HG02943 (cell line): ENCODE measurements around the gene CHEK2.
"Not testable (repeated sequence)": the region's sequence is repeated elsewhere in the genome, so short reads cannot be mapped to it uniquely, and the experiment has no call there.

Source experiments
- ATAC-seq: cut with Tn5 transposase; IDR thresholded peaks from one replicate; pipeline ENCODE4 v1.9.1; 2021; ENCODE audit warnings: mild to moderate bottlenecking, low read depth, moderate library complexity; ENCODE audit not compliant: unreplicated experiment

The CHEK2 gene

DNA sequence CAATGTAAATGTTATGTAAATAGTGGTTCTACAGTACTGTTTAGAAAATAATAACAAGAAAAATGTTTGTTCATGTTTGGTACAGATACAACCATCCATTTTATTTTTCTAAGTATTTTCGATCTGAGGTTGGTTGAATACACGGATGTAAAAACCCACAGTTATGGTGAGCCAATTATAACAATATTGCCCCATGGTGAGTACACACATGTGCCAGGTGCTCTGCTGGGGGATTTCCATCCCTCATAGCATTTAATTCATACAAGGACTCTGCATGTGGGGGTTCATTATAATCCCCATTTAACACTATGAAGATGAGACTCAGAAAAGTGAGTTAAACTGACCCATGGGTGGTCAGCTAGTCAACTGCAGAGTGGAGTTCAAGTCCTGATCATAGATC, 38.7 kb downstream of the CHEK2 start:
- no peak for ATAC-seq

DNA sequence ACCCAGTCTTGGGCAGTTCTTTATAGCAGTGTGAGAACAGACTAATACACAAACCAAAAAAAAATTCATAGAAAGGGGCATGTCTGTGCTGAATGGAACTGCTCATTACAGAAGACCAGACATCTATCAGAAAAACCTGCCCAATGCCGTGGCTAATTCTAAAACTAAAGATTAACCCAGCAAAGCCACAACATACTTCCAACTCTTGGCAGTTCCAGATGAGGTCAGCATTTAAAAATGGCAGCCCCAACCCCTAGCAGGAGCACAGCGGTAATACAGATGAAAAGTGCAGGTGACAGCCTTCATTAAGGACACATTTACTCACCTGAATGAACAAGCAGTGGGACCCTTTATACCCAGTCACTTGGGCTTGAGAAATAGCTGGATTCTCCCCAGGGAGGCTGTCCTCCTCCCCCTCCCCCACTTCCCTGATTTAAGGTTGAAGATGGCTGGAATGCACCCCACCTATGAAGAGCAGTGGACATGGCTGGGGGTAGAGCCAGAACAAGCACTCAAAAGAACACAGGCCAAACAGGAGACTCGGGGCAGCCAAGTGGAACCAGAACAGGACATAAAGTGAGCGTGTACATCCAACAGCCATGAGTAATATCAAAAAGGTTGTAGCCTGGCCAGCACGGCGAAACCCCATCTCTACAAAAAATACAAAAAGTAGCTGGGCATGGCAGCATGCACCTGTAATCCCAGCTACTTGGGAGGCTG, 48.4 kb downstream of the CHEK2 start:
- not testable (repeated sequence) for ATAC-seq

DNA sequence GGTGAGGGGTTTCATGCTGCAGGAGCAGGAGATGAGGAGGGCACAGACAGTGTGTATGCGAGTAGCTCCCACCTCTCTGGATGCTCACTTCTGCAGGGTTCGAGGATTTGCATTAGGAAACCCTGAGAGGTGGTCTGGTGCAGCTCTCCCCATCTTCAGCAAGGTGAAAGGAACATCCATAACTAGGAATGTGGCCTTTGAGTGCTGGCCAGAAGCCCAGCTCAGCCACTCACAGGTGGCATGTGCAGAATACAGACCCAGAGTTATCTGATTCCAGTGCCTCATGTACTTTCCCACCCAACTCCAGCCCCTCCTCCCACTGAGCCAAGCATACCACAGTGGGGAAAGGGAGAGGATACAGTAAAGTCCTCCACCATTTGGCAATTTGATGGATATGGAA, 51.8 kb downstream of the CHEK2 start:
- ATAC-seq, result not testable (repeated sequence)

DNA sequence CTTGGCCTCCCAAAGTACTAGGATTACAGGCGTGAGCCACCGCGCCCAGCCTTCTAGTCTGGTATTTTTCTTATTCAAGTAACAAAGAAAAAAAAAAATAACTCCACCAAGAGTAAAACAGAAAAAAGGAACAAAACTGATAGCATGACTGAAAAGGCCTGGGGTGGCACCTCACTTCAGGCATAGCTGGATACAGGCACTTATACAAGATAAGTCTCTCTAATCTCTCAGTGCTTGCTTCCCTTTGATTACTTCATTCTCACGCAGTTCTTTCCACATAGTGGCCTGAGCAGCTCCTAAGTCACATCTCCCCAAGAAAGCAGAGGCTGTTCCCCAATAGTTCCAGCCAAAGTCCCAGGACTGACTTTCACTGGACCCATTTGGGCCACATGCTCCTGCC, 58.7 kb downstream of the CHEK2 start:
- not testable (repeated sequence) for ATAC-seq

DNA sequence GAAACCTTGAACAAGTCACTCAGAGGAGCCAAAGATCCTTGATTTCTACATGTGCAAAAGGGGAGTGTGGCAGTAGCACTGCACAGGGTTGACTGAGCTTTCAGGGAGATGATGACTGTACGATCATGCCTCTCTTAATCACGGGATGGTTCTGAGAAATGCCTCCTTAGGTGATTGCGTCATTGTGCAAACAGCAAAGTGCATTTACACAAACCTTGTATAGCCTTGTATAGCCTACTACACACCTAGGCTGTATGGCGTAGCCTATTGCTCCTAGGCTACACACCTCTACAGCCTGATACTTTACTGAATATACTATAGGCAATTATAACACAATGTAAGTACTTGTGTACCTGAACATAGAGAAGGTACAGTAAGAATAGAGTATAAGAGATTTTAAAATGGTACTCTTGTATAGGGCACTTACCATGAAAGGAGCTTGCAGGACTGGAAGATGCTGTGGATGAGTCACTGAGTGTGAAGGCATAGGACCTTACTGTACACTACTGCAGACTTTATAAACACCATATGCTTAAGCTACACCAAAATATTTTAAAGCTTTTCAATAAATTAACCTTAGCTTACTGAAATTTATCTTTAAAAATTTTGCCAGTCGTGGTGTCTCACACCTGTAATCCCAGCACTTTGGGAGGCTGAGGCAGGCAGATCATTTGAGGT, 60.7 kb downstream of the CHEK2 start:
- ATAC-seq, result not testable (repeated sequence)

DNA sequence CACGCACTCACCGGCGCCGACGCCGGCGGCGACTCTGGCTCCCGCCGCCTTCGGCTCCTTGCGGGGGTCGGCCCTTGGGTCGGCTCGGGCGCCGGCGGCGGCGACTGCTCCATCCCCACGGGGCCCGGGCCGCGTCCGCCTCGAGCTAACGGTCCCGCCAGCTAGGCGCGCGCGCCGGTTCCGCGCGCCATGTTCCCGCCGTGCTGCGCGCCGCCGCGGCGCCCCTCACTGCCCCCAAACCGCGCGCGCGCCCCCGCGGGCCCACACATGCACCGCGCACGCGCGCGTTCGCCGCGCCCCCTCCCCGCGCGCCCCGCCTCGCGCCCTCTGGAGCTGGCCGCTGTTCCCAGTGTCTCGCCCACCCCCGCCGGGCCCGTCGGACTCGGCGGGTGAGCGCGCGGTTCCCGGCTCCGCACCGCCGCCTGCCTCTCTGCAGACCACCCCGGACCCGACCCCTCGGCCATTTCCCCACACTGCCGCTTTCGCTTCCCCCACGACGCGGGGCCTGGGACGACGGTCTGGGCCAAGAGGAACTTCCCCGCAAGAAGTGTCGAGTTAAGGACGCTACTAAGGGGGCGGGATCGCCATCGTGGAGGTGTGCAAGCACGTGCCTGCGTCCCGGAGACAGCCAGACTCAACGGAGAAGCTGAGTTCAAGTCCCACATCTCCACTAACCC, 61.9 kb downstream of the CHEK2 start, which contains the start of gene TTC28:
Gene TTC28 (minus strand): TSS at position 230 of the 677 bp plus-strand sequence. CDS start 117 bp downstream, at position 113.
- ATAC-seq, result not testable (repeated sequence)

DNA sequence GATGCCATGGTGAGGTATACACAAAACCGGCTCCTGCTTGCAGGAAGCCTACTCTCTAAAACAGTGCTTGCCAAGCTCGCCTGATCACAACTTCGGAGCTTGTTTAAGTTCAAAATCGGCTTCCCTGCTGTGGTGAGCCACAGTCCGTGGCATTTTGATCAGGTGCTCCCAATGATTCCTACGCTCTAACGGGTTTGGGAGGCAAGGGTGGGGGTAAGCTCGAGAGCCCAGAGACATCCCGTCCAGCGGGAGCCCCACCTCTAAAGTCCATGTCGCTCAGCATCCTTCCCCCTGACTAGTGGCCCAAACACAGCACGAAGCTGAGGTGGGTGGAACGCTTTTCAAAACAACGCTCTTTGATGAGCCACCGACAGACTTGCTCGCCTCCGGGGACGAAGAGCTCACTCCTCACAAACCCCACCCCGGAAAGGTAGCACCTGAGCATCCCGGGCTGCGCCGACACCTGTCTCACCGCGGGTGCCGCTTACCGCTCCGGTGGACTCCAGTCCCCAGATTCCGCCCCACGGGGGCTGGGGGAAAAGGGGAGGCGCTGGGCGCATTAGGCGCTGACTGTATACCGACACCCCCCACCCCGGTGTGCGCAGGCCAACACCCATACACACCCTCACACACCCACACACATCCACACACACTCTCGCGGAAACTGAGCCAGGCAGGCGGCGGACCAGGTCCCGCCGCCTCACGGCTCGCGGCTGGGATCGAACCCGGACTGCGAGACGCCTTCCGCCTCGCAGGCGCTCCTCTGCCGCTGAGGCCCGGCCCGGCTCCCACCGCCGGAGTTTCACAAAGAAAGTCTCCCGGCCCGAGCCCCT, 62.6 kb downstream of the CHEK2 start:
- ATAC-seq, result not testable (repeated sequence)

DNA sequence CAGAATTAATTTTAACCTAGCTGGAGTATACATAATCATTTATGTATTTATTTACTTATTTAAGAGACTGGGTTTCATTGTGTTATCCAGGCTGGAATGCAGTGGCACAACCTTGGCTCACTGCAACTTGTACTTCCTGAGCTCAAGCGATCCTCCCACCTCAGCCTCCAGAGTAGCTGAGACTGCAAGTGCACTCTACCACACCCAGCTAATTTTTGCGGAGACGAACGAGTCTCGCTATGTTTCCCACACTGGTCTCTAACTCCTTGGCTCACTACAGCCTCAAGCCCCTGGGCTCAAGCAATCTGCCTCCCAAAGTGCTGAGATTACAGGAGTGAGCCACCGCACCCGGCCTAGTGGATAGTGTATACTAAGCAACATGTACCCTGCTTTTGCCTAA, 63.5 kb downstream of the CHEK2 start:
- not testable (repeated sequence) for ATAC-seq

DNA sequence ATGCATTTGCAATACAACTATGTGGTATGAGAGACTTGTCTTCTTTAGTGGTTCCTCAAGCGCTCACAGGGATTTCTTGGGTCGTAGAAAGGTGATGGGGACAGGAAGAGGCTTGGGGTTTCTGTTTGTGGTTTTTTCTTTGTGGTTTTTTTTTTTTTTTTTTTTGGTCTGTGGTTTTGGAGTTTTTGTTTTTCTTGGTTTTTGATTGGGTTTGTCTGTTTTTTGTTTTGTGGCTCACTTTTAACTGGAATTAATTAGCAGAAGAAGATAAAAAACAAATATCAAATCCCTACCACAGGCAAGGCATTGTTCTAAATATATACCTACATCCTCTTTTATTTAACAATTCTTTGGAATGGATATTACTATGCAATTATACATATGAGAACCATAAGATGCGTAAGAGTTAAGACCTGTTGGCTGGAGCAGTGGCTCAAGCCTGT, 67.5 kb downstream of the CHEK2 start:
- ATAC-seq, result no peak

DNA sequence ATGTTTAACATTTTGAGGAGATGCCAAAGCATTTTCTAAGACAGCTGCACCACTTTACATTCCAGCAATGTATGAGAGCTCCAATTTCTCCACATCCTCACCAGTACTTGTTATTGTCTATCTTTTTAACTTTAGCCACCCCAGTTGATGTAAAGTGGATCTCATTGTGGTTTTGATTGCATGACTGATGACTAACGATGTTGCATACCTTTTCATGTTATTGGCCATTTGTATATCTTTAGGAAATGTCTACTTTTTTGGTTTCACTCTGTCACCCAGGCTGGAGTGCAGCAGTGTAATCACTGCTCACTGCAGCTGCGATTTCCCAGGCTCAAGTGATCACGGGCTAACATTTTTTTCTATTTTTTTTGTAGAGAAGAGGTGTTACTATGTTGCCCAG, 70.9 kb downstream of the CHEK2 start:
- ATAC-seq, result no peak

DNA sequence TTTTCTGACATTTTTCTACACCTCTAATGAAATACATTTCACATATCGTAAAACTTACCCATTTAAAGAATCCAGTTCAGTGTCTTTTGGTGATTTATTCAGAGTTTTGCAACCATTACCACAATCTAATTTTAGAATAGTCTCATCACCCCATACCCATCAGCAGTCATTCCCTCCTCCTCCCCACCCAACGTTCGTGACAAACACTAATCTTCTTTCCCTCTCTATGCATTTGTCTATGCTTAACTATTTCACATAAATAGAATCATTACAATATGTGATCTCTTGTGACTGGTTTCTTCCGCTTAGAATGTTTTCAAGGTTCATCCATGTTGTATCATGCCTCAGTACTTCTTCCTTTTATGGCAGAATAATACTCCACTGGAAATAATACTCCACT, 71.5 kb downstream of the CHEK2 start:
- ATAC-seq, result no peak

DNA sequence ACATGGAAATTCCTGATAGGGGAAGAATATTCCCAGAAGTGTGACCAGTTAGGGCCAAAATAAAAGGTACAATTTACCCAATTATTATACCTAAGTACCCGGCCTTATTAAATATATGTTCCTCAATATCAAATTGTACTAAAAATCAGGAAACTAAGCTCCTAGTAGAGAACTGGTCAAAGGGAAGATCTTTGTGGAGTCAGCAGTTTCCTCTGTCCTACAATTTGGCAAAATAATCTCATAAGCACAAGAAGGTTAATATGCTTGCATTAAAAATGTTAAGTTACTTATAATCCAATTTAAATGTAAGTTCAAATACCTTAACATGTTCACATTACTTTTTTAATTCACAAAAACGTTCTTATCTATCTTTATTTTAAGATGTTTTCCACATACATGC, 72.2 kb downstream of the CHEK2 start:
- no peak for ATAC-seq

DNA sequence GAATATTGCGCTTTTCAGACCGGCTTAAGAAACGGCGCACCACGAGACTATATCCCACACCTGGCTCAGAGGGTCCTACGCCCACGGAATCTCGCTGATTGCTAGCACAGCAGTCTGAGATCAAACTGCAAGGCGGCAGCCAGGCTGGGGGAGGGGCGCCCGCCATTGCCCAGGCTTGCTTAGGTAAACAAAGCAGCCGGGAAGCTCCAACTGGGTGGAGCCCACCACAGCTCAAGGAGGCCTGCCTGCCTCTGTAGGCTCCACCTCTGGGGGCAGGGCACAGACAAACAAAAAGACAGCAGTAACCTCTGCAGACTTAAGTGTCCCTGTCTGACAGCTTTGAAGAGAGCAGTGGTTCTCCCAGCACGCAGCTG, 78.1 kb downstream of the CHEK2 start:
- ATAC-seq, result not testable (repeated sequence)

DNA sequence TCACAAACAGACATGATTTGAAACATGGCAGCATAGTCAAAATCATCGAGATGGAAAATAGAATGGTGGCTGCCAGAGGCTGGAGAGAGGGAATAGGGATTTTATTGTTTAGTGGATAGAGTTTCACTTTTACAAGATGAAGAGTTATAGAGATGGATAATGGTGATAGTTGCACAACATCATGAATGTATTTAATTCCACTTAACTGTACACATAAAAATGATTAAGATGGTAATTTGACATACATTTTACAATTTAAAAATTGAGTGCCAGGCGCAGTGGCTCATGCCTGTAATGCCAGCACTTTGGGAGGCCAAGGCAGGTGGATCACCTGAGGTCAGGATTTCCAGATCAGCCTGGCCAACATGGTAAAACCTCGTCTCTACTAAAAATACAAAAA, 83.2 kb downstream of the CHEK2 start:
- ATAC-seq, result no peak

DNA sequence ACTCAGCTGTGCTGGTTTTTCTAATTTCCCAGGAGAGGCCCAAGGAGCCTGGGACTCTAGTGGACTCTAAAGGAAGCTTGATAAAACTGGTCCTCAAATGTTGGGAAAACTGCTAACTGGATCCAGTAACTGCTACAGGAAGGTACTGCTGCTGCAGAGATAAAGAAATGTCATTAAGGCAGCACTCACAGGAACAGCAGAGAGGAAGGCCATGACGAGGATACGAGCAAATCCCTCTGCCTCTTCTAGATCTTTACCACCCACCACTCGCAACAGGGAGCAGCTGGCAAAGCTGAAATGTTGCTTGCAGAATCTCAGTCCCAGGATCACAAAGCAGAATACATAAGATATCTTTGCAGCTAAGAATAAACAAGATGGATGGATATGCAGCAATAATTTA, 85.4 kb downstream of the CHEK2 start:
- no peak for ATAC-seq

DNA sequence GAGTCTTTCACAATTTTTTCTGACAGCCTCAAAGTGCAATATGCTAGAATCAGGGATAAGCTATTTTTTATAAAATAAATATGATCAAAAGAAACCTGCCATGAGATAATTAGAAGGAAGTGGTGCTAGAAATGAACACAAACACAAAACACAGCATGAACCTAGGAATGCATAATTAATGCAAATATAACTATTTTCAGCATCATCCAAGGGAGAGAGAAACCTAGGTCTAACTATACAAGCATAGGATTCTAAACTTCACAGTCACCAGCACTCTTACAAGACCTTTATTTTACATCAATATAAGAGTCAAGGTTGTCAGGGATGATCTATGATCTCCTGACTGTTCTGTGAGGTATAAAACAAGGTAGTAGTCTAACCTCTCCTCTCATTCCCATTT, 91.2 kb downstream of the CHEK2 start:
- ATAC-seq, result no peak

DNA sequence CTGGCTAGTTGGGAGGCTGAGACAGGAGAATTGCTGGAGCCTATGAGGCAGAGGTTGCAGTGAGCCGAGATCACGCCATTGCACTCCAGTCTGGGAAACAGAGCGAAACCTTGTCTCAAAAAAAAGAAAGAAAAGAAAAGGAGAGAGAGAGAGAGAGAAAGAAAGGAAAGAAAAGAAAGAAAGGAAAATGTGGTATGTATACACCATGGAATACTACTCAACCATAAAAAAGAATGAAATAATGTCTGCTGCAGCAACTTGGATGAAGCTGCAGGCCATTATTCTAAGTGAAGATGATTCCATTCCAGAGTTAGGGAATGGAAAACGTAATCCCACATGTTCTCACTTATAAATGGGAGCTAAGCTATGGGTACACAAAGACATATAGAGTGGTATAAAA, 92.8 kb downstream of the CHEK2 start:
- no peak for ATAC-seq

DNA sequence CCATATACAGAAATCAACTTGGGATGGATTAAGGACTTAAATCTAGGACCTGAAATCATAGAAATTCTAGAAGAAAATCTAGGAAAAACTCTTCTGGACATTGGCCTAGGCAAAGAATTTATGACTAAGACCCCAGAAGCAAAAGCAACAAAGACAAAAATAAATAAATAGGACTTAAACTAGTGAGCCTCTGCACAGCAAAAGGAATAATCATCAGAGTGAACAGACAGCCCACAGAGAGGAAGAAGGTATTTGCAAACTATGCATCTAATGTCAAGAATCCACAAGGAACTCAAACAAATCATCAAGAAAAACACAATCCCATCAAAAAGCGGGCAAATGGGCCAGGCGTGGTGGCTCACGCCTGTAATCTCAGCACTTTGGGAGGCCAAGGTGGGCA, 94.4 kb downstream of the CHEK2 start:
- no peak for ATAC-seq

DNA sequence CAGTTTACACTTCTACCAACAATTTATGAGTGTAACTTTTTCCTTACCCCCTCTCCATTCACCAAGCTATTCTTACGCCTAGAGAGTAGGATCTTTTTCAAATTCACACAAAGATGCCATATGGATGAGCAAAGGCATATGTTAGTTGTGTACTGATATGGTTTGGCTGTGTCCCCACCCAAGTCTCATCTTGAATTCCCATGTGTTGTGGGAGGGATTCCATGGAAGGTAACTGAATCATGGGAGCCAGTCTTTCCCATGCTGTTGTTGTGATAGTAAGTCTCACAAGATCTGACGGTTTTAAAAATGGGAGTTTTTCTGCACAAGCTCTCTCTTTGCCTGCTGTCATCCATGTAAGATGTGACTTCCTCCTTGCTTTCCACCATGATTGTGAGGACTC, 102.3 kb downstream of the CHEK2 start:
- ATAC-seq, result no peak
